NT2/D1 (cell line): Measurements from ENCODE around the gene CYGB.

Source experiments
- YY1 ChIP-seq: IDR thresholded peaks from 2 replicates; pipeline ENCODE4 v1.6.1; 2011; ENCODE audit not compliant: insufficient read length, insufficient read depth
- ZNF274 ChIP-seq: IDR thresholded peaks from 2 replicates; pipeline ENCODE4 v1.6.1; 2011; ENCODE audit warnings: mild to moderate bottlenecking, low read depth, low read length

- TF ChIP-seq YY1: no peak
- TF ChIP-seq ZNF274: no peak
Observed at GRCh38 chr17:76527430-76528111, 9.9 kb downstream of the CYGB start.
